Glutamatergic neuron (in vitro differentiated cells): ENCODE results near the gene BAIAP3. TPM values are rescaled to one million over a fixed set of nuclear protein-coding genes. Genes with fewer than 3 reads are reported as not detected.

Experiments used
- DNase-seq: peaks from one replicate; pipeline ENCODE4 v3.0.0; 2022
- H3K27ac Mint-ChIP-seq: one replicate; pipeline ENCODE4 v1.8.0; 2020; ENCODE audit warnings: mild to moderate bottlenecking, mixed read lengths, inconsistent platforms; ENCODE audit not compliant: unreplicated experiment
- H3K27me3 Mint-ChIP-seq: one replicate; pipeline ENCODE4 v1.8.0; 2020; ENCODE audit warnings: mild to moderate bottlenecking, moderate library complexity, mixed read lengths, inconsistent platforms; ENCODE audit not compliant: unreplicated experiment
- H3K36me3 Mint-ChIP-seq: one replicate; pipeline ENCODE4 v1.8.0; 2020; ENCODE audit warnings: mild to moderate bottlenecking, mixed read lengths, inconsistent platforms; ENCODE audit not compliant: unreplicated experiment
- H3K4me1 Mint-ChIP-seq: one replicate; pipeline ENCODE4 v1.8.0; 2020; ENCODE audit warnings: mild to moderate bottlenecking, low read depth, mixed read lengths, inconsistent platforms; ENCODE audit not compliant: unreplicated experiment
- H3K4me3 Mint-ChIP-seq: one replicate; pipeline ENCODE4 v1.8.0; 2020; ENCODE audit warnings: mild to moderate bottlenecking, mixed read lengths, inconsistent platforms; ENCODE audit not compliant: unreplicated experiment
- H3K9me3 Mint-ChIP-seq: one replicate; pipeline ENCODE4 v1.8.0; 2020; ENCODE audit warnings: mild to moderate bottlenecking, moderate library complexity, mixed read lengths, inconsistent platforms; ENCODE audit not compliant: unreplicated experiment
- total RNA-seq: library from RNA; stranded (reverse); fragmentation: NEBNext Ultra II Directional; extraction: Animal tissue kit (Norgen Biotek cat#: 25700); gene quantifications from one replicate; pipeline ENCODE4 v1.2.1, GENCODE V29; 2021; ENCODE audit not compliant: unreplicated experiment
- TF ChIP-seq, protein P1 (sequence below): fragments of 200-600 bp; sonication (generic); IDR thresholded peaks from one replicate; pipeline ENCODE4 v1.5.0; 2021; ENCODE audit not compliant: partially characterized antibody, unreplicated experiment

Gene BAIAP3
- total RNA-seq, 1 donor from 2014 or later, result 26.7 TPM

DNA sequence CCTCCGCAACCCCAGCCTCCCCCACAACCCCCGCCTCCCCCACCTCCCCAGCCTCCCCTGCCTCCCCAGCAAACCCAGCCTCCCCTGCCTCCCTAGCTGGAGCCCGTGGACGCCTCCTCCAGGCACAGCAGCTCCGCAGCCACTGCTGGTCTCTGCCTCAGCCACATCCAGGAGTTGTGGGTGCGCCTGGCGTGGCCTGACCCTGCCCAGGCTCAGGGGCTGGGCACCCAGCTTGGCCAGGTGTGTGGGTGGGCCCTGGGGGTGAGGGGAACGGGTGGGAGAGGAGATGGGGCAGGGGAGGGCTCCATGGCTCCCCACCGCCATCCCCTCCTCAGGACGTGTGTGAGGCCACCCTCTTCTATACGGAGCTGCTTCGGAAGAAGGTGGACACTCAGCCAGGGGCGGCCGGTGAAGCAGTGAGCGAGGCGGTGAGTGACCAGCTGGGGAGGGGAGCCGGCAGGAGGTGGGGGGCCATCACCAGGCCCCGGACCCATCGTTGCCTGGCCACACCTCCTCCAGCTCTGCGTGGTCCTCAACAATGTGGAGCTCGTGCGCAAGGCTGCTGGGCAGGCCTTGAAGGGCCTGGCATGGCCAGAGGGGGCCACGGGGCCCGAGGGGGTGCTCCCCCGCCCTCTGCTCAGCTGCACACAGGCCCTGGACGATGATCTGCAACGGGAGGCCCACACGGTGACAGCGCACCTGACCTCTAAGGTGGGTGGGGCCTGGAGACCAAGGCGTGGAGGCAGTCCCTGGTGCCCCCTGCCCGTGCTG lies 12.4 kb downstream of the BAIAP3 start:
- TF ChIP-seq, protein P1, sequence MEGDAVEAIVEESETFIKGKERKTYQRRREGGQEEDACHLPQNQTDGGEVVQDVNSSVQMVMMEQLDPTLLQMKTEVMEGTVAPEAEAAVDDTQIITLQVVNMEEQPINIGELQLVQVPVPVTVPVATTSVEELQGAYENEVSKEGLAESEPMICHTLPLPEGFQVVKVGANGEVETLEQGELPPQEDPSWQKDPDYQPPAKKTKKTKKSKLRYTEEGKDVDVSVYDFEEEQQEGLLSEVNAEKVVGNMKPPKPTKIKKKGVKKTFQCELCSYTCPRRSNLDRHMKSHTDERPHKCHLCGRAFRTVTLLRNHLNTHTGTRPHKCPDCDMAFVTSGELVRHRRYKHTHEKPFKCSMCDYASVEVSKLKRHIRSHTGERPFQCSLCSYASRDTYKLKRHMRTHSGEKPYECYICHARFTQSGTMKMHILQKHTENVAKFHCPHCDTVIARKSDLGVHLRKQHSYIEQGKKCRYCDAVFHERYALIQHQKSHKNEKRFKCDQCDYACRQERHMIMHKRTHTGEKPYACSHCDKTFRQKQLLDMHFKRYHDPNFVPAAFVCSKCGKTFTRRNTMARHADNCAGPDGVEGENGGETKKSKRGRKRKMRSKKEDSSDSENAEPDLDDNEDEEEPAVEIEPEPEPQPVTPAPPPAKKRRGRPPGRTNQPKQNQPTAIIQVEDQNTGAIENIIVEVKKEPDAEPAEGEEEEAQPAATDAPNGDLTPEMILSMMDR, result no peak
- Mint-ChIP-seq H3K36me3 (no peaks in the 10 kb centered on the region), H3K27ac (no peak overlapping the region), H3K27me3 (peaks cover 11% of the 10 kb centered on the region), H3K4me1 (no peaks in the 10 kb centered on the region), H3K9me3 (peaks cover 17% of the 10 kb centered on the region), H3K4me3 (no peak overlapping the region)
- no peak for DNase-seq

DNA sequence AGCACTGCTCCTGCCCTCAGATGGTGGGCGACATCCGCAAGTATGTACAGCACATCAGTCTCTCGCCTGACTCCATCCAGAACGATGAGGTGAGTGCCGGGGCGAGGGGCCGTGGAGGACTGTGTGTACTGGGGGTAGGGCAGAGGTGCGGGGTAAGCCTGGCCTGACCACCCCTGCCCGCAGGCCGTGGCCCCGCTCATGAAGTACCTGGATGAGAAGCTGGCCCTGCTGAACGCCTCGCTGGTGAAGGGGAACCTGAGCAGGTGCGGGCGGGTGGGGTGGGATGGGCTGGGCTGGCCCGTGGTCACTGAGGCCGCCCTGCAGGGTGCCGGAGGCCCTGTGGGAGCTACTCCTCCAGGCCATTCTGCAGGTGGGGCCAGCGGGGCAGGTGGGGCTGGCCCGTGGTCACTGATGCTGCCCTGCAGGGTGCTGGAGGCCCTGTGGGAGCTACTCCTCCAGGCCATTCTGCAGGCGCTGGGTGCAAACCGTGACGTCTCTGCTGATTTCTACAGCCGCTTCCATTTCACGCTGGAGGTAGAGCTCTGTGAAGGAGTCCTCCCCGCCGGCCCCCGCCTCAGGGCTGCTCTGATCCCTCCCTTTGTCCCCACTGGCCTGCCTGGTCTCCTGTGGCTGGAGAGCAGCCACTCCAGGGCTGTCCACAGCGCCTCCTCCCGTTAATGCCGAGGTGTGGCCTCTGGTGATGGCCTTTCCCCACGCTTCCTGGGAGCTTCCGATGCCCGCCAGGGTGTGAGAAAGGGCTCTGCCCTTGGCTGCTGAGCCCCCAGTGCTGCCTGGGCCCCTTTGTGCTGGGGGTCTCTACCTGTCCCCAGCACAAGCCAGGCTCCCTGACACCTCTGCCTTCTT lies 13.2 kb downstream of the BAIAP3 start:
- Mint-ChIP-seq H3K4me1 (no peaks in the 10 kb centered on the region), H3K27me3 (peaks cover 14% of the 10 kb centered on the region), H3K9me3 (peaks cover 20% of the 10 kb centered on the region), H3K36me3 (no peaks in the 10 kb centered on the region), H3K4me3 (no peak overlapping the region), H3K27ac (no peak overlapping the region)
- no peak for DNase-seq
- TF ChIP-seq, protein P1, result no peak

DNA sequence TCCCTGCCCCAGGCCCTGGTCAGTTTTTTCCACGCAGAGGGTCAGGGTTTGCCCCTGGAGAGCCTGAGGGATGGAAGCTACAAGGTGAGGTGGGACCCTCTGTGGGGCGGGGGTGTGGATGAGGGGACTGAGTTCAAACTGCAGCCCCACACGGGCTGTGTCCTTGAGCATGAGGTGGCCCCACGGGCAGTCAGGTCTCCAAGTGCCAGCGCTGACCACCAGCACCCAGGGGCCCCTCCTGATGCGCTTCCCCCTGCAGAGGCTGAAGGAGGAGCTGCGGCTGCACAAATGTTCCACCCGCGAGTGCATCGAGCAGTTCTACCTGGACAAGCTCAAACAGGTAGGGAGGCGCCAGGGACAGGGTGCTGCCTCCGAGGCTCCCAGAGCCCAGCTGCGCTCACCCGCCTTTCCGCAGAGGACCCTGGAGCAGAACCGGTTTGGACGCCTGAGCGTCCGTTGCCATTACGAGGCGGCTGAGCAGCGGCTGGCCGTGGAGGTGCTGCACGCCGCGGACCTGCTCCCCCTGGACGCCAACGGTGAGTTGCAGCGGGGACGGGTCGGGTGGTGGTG lies 13.9 kb downstream of the BAIAP3 start:
- TF ChIP-seq, protein P1, result no peak
- Mint-ChIP-seq H3K9me3 (peaks cover 22% of the 10 kb centered on the region), H3K4me1 (peaks cover under 1% of the 10 kb centered on the region), H3K36me3 (no peaks in the 10 kb centered on the region), H3K27me3 (peaks cover 17% of the 10 kb centered on the region), H3K27ac (no peak overlapping the region), H3K4me3 (no peak overlapping the region)
- no peak for DNase-seq

DNA sequence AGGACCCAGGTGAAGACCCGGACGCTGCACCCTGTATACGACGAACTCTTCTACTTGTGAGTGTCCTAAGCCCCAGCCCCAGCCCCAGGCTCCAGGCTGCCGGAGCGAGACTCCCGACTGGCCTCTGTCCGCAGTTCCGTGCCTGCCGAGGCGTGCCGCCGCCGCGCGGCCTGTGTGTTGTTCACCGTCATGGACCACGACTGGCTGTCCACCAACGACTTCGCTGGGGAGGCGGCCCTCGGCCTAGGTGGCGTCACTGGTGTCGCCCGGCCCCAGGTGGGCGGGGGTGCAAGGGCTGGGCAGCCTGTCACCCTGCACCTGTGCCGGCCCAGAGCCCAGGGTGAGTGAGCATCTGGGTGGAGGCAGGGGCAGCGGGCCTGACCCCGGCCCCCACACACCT lies 14.5 kb downstream of the BAIAP3 start:
- DNase-seq, result no peak
- TF ChIP-seq, protein P1, result no peak
- H3K4me3 Mint-ChIP-seq, result no peak overlapping the region
- H3K27ac Mint-ChIP-seq, result no peak overlapping the region
- H3K4me1 Mint-ChIP-seq, result peaks cover 3% of the 10 kb centered on the region
- H3K36me3 Mint-ChIP-seq, result no peaks in the 10 kb centered on the region
- peaks cover 17% of the 10 kb centered on the region for H3K27me3 Mint-ChIP-seq
- H3K9me3 Mint-ChIP-seq, result peaks cover 21% of the 10 kb centered on the region
